GM19455 (cell line): ENCODE data around the gene EML4.
"Not testable (repeated sequence)": the region's sequence is repeated elsewhere in the genome, so short reads cannot be mapped to it uniquely, and the experiment has no call there.

Source experiments
- ATAC-seq: cut with Tn5 transposase; IDR thresholded peaks from one replicate; pipeline ENCODE4 v1.9.1; 2021; ENCODE audit not compliant: unreplicated experiment

Gene EML4, protein sequence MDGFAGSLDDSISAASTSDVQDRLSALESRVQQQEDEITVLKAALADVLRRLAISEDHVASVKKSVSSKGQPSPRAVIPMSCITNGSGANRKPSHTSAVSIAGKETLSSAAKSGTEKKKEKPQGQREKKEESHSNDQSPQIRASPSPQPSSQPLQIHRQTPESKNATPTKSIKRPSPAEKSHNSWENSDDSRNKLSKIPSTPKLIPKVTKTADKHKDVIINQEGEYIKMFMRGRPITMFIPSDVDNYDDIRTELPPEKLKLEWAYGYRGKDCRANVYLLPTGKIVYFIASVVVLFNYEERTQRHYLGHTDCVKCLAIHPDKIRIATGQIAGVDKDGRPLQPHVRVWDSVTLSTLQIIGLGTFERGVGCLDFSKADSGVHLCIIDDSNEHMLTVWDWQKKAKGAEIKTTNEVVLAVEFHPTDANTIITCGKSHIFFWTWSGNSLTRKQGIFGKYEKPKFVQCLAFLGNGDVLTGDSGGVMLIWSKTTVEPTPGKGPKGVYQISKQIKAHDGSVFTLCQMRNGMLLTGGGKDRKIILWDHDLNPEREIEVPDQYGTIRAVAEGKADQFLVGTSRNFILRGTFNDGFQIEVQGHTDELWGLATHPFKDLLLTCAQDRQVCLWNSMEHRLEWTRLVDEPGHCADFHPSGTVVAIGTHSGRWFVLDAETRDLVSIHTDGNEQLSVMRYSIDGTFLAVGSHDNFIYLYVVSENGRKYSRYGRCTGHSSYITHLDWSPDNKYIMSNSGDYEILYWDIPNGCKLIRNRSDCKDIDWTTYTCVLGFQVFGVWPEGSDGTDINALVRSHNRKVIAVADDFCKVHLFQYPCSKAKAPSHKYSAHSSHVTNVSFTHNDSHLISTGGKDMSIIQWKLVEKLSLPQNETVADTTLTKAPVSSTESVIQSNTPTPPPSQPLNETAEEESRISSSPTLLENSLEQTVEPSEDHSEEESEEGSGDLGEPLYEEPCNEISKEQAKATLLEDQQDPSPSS

DNA sequence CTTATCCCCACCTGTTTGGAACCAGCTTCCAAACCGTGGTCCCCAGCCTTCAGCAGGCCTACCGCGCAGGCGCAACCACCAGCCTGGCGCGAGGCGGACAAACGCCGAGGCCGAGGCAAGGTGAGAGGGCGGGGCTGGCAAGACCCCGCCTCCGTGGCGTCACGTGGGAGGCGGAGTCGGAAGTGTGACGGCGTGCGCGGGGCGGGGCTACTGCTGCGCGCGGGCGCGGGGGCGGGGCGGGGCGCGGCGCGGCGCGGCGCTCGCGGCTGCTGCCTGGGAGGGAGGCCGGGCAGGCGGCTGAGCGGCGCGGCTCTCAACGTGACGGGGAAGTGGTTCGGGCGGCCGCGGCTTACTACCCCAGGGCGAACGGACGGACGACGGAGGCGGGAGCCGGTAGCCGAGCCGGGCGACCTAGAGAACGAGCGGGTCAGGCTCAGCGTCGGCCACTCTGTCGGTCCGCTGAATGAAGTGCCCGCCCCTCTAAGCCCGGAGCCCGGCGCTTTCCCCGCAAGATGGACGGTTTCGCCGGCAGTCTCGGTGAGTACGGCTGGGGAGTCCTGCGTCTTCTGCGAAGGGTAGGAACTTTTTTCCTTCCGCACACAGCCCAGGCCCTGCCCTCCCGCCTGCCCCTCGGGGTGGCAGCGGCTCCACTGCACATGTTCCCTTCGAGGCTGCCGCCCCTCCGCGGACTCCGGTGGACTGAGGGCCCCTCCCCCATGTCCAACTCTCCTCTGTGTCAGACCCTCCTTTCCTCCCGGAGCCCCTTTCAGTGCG, at the start of gene EML4:
TSS of gene EML4 (plus strand) at position 254 of the 774 bp plus-strand sequence. CDS start at position 513, 259 bp downstream.
- peak; percentile 80 for ATAC-seq

DNA sequence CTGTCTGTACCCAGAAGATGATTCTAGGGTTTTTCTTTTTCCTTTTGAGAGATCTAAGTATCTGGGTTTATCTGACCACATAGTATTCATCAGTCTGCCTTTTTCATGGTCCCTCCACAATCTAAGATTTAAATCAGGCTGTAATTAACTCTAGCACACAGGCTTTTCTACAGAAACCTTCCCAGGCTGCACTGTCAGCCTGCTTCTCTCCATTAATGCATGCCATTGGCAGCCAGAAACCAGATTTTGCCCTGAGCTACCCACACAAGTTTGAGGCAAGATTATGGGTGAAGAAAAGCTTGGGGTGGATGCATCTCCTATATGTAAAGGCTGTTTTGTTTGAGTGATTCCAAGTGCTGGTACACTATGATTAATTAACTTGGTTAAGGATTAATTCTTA, 45.7 kb upstream of the EML4 start:
- ATAC-seq, result no peak

DNA sequence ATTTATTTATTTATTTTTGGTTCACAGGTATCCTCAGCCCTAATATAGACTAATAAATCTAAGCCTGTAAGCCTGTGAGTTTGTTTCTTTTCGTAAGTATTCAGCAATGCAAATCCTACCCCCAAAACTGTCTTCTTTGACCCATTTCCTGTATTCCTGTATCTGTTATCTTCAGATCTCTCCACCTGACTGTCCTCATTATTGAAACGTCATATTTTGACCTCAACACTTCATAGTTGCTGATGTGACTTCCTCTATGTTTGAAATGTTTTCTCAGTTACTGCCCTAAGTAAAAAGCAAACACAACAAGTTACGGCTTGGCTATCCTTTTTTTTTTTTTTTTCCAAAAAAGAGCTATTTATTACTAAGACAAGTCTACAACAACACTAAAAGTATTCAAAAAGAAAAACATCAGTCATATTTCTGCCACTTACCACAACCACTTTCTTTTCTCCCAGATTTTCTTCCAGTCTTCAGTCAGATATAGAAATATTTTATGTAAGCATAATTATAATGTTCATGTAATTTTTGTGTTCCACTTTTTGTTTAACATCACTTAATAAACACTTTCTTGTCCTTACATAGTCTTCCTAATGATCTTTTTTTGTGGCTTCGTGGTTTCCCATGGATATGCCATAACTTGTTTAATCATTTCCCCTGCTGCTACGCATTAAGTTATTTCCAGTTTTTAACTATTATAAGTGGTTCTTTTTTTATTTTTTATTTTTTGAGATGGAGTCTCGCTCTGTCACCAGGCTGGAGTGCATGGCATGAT, 45.0 kb upstream of the EML4 start:
- peak; percentile 50 for ATAC-seq

DNA sequence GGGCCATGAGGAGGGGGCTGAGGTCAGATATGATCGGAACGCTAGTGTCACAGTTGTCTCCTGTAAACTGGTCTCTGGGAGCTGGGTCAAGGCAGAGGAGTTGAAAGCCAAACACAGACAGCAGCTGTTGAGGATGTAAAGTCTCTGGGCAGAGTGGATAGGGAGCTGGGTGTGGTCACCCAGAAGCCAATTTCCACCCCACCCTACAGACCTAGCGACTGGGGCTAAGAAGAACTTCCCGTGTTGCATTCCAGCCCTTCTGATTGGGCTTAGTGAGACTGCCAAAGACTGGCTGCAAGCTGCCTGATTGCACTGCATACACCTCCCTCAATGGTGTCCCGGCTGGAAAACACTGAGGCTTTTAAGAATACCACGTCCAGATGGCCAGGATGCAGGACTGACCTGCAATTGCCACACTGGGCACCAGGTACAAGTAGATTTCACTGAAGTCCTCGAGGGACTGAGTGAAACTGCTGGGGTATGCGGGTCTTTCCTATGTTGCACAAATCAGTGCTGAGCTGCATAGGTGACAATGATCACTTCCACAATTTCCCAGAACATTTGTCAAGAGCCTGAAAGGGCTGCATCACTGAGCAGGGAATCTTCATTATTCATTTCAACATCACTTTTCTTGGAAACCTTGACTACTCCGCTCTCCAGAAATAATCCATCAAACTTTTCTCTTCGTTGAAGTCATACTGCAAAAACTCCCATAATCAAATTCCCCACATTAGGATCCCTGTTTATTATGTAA, 43.1 kb upstream of the EML4 start:
- no peak for ATAC-seq

GRCh38 chr2:42126873-42127272, 42.3 kb upstream of the EML4 start:
- ATAC-seq, result not testable (repeated sequence)

DNA sequence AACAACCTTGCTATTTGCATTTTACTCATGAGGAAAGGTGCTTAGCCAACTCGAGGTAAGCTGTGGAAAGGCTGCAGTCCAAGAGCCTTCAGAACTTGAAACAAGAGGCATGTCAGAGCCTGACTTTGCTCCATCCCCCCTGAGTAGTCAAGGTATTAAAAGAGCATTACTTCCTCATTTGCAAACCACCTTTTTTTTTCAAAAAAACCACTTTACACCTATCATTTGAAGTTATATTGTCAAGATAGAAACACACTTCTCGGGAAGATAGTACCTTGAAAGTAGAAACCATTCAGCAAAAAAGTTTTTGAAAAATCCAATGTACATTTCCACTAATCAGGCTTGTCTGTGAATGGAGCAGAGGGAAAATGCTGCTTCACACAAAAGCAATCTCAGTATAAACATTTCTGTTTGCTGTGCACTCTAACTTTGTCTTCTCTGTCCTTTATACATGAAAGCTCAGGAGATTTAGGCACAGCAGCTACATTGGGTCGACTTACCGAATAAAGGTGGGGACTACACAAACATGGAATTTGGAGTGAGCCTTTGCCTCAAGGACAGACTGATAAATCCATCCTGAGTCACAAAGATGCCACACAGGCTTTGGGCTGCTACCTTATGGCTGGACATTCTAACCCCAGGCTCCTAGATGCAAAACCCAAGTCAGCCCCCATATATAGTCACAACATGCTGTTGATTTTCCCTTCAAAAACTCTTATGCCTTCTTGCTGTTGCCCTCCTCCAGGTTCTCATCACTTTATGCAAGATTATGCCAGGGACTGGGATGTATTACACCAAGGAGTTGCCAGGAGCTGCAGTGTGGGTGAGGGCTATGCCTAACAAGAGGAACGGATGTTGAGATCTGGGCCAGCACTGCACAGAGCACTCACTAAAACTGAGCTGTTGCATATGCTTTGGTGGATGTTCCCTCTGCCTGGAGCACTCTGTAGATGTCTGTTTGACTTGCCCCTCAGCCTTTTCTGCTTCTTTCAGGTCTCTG, 41.4 kb upstream of the EML4 start:
- peak; percentile 65 for ATAC-seq

GRCh38 chr2:42128721-42129486, 40.2 kb upstream of the EML4 start:
- ATAC-seq, result no peak

DNA sequence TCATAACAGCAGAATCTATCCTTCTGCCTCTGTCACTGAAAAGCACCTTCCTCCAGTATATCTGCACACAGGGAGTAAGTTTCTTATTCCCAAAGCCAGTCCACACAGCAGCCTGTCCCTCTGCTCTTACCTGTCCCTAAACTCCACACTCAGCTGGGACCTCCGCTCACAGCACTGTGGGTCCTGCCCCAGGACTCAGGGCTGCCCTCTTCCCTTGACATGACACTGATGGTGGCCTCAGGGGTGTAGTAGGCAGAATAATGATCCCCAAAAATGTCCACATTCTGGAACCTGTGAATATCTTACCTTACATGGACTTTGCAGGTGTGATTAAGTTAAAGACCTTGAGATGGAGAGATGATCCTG, 39.7 kb upstream of the EML4 start:
- ATAC-seq, result no peak

DNA sequence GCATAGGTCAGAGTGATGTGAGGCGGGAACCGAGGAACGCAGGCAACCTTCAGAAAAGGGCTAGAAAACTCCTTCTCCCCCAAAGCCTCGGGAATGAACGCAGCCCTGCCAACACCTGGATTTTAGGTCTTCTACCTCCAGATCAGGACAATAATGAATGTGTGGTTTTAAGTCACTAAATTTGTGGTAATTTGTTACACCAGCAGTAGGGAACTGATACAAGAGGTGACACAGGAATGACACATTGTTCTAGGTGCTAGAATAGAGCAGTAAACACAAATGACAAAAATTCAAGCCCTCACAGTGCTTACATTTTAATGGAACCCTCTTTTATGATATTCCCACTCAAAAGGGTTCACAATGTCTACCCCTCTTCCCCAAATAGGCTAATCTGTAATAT, 39.2 kb upstream of the EML4 start:
- no peak for ATAC-seq

GRCh38 chr2:42130858-42131257, 38.3 kb upstream of the EML4 start:
- not testable (repeated sequence) for ATAC-seq

DNA sequence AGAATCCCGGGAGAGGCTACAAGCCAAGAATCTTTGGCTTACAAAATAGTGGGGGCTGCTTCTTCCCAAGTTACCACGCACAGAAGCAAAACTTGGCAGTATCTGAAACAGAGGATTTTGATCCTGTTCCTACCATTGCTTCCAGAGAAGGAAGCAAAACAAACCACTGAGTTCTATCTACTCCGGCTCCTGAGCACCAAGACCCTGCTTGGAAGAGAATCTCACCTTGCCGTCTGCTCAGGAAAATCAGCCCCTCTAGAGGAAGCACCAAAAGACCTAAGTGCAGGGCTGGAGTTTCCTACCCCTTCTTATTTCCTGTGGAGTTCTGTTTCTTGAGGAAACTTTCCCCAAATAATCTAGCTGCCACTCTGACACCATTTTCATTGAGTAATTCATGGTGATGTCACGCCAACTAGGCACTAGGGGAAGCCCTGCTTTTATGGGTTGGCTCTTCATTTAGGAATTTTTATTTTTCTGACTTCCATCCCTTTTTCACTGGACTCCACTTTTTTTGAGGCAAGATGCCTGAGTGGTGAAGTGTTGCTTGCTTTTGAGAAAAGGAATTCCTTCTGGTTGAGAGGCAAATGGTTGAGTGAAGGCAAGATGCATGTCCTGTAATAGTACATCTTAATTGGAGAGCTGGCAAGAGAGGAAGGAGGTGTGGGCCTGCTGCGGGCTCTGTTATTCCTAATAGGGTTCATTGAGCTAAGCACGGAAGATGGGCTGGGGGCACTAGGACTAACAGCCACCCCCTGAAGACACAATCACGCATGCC, 36.8 kb upstream of the EML4 start:
- ATAC-seq, result peak; percentile 2

GRCh38 chr2:42132966-42133641, 36.0 kb upstream of the EML4 start:
- peak; percentile 75 for ATAC-seq

DNA sequence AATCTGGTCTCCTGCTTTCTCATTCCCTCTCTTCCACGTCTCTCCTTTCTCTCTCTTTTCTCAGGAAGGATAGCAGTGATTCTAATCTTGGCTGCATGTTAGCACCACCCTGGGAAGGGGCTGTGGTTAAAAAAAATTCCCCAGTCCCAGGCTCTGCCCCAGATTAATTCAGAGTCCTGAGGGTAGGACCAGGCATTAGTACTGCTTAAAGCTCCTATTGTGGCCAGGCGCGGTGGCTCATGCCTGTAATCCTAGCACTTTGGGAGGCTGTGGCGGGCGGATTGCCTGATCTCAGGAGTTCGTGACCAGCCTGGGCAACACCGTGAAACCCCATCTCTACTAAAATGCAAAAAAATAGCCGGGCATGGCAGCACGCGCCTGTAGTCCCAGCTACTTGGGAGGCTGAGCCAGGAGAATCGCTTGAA, 35.4 kb upstream of the EML4 start:
- ATAC-seq, result no peak

DNA sequence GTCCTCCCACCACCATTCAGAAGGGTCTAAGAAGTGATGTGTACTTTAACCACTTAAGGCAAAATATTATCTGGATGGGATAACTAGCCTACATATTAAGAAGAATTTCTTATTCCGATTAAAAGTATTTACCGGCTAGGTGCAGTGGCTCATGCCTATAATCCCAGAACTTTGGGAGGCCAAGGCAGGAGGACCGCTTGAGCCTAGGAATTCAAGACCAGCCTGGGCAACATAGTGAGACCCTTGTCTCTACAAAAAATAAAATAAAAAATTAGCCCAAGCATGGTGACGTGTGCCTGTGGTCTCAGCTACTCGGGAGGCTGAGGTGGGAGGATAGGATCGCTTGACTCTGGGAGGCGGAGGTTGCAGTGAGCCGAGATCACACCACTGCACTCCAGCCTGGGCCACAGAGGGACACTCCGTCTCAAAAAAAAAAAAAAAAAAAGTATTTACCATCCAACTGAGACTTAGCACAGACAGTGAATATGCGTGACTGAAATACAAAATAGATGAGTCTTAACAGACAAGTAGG, 34.7 kb upstream of the EML4 start:
- not testable (repeated sequence) for ATAC-seq

DNA sequence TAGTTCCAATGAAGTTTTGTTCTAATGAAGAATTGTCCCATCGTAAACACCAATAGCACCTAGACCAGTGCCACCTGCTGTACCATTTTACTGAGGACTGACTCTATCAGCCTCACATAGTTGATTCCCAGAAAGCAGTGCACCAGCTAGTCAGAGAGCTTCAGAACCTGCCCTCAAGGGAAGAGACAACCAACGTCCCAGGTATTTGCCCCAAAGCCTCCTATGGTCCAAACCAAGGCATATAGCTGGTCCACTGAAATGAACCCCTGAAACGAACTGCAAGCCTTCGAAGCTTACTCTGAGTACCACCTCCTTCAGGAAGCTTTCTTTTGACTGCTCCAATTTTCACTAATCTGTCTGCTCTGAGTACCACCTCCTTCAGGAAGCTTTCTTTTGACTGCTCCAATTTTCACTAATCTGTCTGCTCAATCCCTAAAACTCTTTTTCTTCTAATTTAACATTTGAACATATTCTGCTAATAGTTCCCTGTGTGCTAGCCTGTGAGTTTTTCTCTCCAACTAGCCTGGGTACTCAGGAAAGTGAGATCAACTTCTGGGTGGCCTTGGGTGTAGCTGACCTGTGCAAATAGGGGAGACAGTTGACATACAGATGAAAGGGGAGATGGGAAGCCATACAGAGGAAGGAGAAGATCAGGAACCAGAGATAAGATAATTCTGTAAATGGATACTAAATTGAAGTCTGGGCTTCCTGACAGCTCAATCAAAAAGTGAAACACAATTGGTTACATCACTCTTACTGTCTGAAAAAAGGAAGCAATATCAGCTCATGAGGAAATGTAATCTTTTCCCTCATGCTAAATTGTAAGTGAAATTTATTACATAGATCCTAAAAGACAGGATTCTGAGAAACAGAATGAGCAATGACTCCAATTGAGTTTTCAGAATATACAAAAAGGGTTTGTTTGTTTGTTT, 33.5 kb upstream of the EML4 start:
- ATAC-seq, result no peak
